WI38 (cell line): ENCODE measurements around the gene AADAC.
A peak's percentile ranks its signal among the peaks of the same experiment; 100 is the strongest.

ENCODE experiments used
- H3K4me3 ChIP-seq: 2 replicates; pipeline ENCODE4 v1.5.1; 2011; ENCODE audit warnings: low read depth, mild to moderate bottlenecking, control low read depth, low read length
- CTCF ChIP-seq: IDR thresholded peaks from 2 replicates; pipeline ENCODE4 v1.5.1; 2012; ENCODE audit warnings: low read depth, mild to moderate bottlenecking, control low read depth, low read length

AADAC gene

DNA sequence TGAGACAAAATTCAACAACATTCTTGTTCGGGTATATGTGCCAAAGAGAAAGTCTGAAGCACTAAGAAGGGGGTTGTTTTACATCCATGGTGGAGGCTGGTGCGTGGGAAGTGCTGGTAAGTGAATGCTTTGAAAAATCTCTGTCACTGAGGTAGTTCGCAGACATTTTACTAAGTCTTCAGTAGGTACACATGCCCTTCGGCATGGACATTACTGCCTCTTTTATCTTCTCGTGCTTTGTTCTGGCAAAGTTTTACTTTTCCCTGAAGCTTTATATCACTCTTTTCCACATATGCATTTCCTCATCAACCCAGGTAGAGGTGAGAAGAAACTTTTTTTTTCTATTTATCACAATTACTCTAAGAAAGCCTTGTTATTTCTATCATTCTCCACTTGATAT is 3.6 kb downstream of the AADAC start:
- TF ChIP-seq CTCF: no peak
- H3K4me3 ChIP-seq: no peak overlapping the region

- TF ChIP-seq CTCF: no peak
- no peak overlapping the region for H3K4me3 ChIP-seq
Observed at GRCh38 chr3:151818361-151818760, 4.4 kb downstream of the AADAC start.

DNA sequence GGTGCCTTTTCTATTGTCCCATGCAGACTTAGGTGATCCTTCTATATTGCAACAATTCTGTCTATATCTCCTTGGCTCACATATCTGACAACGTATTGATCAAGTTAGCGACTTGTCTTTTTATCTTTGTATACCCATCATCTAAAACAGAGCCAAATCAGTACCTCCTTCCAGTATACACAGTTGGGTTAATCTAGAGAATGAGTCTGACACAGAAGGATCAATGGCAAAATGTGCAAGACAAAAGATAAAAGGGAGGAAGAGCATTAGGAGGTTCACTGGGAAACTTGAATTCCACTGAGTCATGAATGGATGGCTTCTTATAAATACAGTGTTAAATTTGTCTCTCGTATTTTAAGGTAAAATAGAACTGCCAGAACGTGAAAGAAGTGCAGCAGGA is 6.0 kb downstream of the AADAC start:
- no peak overlapping the region for H3K4me3 ChIP-seq
- TF ChIP-seq CTCF: no peak

DNA sequence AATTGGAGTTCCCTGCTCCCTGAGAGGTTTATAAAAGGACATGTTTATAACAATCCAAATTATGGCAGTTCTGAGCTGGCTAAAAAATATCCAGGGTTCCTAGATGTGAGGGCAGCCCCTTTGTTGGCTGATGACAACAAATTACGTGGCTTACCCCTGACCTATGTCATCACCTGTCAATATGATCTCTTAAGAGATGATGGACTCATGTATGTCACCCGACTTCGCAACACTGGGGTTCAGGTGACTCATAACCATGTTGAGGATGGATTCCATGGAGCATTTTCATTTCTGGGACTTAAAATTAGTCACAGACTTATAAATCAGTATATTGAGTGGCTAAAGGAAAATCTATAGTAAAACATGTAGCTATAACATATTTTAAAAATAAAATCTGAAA is 13.9 kb downstream of the AADAC start:
- TF ChIP-seq CTCF: no peak
- H3K4me3 ChIP-seq: no peak overlapping the region

GRCh38 chr3:151835751-151836525 is 22.0 kb downstream of the AADAC start:
- H3K4me3 ChIP-seq: no peak overlapping the region
- TF ChIP-seq CTCF: no peak

DNA sequence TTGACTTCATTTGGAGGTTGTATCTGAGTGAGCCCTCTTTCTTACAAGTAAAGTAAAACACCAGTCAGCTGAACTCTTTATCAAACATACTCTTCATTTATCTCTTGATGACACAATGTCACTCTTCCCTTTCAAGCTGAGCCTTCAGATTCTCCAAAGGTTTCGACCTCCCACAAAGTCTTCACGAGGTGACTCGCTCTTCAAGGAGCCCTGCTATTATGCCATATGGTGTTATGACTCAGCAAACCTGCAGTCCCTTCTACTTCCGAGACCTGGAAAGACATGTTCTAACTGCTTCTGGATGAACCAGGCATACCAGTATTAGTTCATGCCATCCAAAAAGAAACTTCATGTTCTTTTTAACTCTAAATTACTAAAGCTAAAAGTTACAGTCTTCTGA is 23.1 kb downstream of the AADAC start:
- H3K4me3 ChIP-seq: no peak overlapping the region
- TF ChIP-seq CTCF: no peak

DNA sequence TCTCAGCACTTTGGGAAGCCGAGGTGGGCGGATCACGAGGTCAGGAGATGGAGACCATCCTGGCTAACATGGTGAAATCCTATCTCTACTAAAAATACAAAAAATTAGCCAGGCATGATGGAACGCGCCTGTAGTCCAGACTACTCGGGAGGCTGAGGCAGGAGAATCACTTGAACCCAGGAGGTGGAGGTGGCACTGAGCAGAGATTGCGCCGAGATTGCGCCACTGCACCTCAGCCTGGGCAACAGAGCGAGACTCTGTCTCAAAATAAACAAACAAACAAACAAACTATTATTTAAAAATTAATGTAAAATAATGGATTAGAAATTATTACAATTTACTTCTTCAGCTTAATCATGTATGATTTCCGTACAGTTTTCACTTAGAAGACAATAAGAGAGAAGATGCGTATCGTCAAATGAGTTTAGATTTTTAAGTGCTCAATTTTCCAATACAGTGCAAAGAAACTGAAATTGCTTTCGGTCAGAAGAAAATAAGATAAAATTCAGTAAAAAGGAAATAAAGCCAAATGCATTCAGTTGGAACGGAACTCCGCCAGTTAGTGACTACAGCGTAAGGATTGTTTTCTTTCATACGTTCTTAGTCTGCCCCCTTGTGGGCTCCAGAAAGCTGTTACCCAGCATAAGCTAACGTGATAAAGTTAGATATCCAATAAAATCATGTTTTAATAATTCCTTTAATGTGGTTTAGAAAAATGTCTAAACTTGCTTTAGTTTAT is 24.8 kb downstream of the AADAC start:
- peak; percentile 39; the same call in 1 of the 2 replicates for TF ChIP-seq CTCF
- no peak overlapping the region for H3K4me3 ChIP-seq
